SK-N-MC (cell line): ENCODE results near the gene OR11H6.
"Not testable (repeated sequence)": the region's sequence is repeated elsewhere in the genome, so short reads cannot be mapped to it uniquely, and the experiment has no call there.

ENCODE experiments used
- DNase-seq: peaks from one replicate; pipeline ENCODE4 v3.0.0-alpha.2; 2011; ENCODE audit warnings: low read depth, low spot score
- H3K27ac ChIP-seq: fragments of 200-600 bp; sonication (generic); 2 replicates; pipeline ENCODE4 v1.5.1; 2016; ENCODE audit warnings: mixed run types
- H3K36me3 ChIP-seq: fragments of 200-600 bp; sonication (generic); 2 replicates; pipeline ENCODE4 v1.6.1; 2017; ENCODE audit warnings: antibody characterized with exemption, low read length, mixed read lengths; ENCODE audit not compliant: insufficient read depth
- H3K4me3 ChIP-seq: fragments of 200-600 bp; sonication (generic); 2 replicates; pipeline ENCODE4 v1.5.1; 2016
- H3K9ac ChIP-seq: fragments of 200-600 bp; sonication (generic); 2 replicates; pipeline ENCODE4 v1.8.0; 2017; ENCODE audit warnings: mixed run types, mixed read lengths; ENCODE audit not compliant: insufficient read length
- H3K9me3 ChIP-seq: fragments of 200-600 bp; sonication (generic); 2 replicates; pipeline ENCODE4 v1.6.1; 2017; ENCODE audit warnings: low read depth, mild to moderate bottlenecking, antibody characterized with exemption, low read length, moderate library complexity, mixed read lengths
- EZH2 ChIP-seq: fragments of 200-600 bp; sonication (generic); IDR thresholded peaks from one replicate; pipeline ENCODE4 v1.6.1; 2017; ENCODE audit warnings: antibody characterized with exemption
- FOXP2 ChIP-seq: optimal IDR thresholded peaks from 2 replicates; pipeline ENCODE3; 2011; ENCODE audit warnings: mild to moderate bottlenecking, moderate library complexity; ENCODE audit not compliant: insufficient read depth; ENCODE audit errors: extremely low read length, control extremely low read depth
- POLR2AphosphoS5 ChIP-seq: IDR thresholded peaks from 2 replicates; pipeline ENCODE4 v1.6.1; 2012; ENCODE audit warnings: mild to moderate bottlenecking, low read depth, low read length, borderline replicate concordance

The OR11H6 gene

DNA sequence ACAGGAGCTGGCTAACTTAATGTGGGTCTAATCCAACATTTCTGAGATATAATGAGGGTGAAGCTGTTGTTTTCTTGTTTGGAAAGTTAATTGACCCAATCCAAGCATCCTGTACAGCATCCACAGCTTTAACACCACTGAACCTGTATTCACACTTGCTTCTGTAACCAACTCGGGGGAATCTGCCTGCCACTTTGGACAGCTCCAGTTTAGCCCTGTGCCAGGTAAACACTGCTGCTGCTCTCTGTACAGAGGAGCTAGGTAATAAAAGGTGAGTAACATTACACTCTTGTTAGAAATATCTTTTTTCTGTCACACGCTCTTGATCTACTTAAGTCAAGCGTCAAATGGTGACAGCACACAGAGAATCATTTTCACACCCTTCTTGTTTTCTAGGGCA is 32.1 kb upstream of the OR11H6 start:
- H3K36me3 ChIP-seq = no peaks in the 10 kb centered on the region
- H3K27ac ChIP-seq = no peak overlapping the region
- no peak overlapping the region for H3K4me3 ChIP-seq
- DNase-seq = no peak
- no peak overlapping the region for H3K9ac ChIP-seq
- no peaks in the 10 kb centered on the region for H3K9me3 ChIP-seq
- no peak for TF ChIP-seq POLR2AphosphoS5
- TF ChIP-seq EZH2 = no peak
- no peak for TF ChIP-seq FOXP2

DNA sequence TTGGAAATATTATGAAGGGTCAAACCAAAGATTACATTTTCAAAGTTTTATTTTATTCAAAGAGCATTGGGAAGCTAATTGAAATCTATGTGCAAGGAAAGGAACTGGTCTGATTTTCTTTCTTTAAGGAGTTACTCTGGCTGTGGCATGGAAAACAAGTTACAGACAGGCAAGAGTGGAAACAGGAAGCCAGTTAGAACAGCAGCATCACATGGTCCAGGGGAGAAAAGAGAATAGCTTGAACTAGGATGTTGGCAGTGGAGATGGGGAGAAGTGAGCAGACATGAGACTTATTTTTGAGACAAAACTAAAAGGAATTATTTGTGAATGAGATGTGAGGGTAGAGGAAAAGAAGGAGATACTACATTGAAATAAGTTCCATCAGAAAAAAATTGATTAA is 29.4 kb upstream of the OR11H6 start:
- Histone ChIP-seq H3K9me3 (no peaks in the 10 kb centered on the region), H3K9ac (no peak overlapping the region), H3K36me3 (no peaks in the 10 kb centered on the region), H3K27ac (no peak overlapping the region), H3K4me3 (no peak overlapping the region)
- no peak for DNase-seq
- no peak for TF ChIP-seq FOXP2
- TF ChIP-seq POLR2AphosphoS5 = no peak
- TF ChIP-seq EZH2 = no peak

DNA sequence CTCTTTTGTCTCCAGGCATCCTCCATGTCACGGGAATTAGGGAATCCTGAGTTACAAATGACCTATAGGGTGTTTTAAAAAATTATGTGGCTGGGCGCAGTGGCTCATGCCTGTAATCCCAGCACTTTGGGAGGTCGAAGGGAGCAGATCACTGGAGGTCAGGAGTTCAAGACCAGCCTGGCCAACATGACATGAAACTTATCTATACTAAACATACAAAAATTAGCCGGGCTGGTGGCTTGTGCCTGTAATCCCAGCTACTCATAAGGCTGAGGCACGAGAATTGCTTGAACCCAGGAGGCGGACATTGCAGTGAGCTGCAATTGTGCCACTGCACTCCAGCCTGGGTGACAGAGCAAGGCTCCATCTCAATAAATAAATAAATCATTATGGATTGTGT is 28.3 kb upstream of the OR11H6 start:
- not testable (repeated sequence) for H3K4me3 ChIP-seq, H3K36me3 ChIP-seq, DNase-seq, H3K9ac ChIP-seq, H3K27ac ChIP-seq, H3K9me3 ChIP-seq

DNA sequence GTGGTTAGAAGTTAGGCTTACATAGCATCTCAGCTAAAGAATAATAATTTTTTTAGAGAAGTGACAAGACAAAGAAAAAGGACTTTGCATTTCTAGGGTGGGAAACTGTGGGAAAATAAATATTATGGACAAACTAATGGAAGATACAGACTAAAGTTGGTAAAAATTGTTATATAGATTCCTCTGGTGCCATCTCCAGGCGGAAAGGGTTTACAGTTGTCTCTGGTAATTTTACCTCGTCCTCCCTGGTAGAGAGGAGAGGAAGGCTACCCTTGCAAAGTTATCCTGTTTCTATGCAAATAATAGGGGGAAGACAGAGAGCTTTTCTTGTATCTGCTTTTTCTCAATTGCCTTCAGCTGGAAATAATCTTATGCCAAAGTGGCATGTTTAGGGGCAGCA is 27.6 kb upstream of the OR11H6 start:
- H3K4me3 ChIP-seq = no peak overlapping the region
- no peak for TF ChIP-seq EZH2
- TF ChIP-seq FOXP2 = no peak
- TF ChIP-seq POLR2AphosphoS5 = no peak
- H3K9ac ChIP-seq = no peak overlapping the region
- H3K9me3 ChIP-seq = no peaks in the 10 kb centered on the region
- no peak overlapping the region for H3K27ac ChIP-seq
- no peak for DNase-seq
- no peaks in the 10 kb centered on the region for H3K36me3 ChIP-seq

DNA sequence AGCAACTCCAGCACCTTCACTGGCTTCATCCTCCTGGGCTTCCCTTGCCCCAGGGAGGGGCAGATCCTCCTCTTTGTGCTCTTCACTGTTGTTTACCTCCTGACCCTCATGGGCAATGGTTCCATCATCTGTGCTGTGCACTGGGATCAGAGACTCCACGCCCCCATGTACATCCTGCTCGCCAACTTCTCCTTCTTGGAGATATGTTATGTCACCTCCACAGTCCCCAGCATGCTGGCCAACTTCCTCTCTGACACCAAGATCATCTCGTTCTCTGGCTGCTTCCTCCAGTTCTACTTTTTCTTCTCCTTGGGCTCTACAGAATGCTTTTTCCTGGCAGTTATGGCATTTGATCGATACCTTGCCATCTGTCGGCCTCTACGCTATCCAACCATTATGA is 26.1 kb upstream of the OR11H6 start:
- Histone ChIP-seq H3K36me3 (no peaks in the 10 kb centered on the region), H3K27ac (no peak overlapping the region), H3K4me3 (no peak overlapping the region), H3K9ac (no peak overlapping the region), H3K9me3 (no peaks in the 10 kb centered on the region)
- no peak for DNase-seq
- no peak for TF ChIP-seq FOXP2
- TF ChIP-seq POLR2AphosphoS5 = no peak

DNA sequence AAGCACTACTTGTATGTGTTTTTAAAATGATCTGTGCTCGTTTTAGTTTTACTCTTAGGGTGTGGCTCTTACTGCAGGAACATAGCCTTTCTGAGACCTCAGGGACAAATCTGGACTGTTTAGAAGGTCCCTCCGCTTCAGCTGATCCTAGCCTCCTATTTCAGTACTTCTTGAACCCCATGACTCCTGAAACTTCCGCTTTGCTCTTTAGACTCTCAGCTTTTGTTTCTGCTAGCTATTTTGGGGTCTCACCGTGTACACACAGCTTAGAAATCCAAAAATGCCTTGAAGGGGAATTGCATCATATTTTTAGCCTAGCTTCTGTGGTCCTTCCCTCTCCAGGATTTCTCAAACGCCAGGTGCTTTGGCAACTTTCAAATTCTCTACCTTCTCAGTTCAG is 24.5 kb upstream of the OR11H6 start:
- no peak overlapping the region for H3K27ac ChIP-seq
- H3K9me3 ChIP-seq = no peaks in the 10 kb centered on the region
- DNase-seq = no peak

DNA sequence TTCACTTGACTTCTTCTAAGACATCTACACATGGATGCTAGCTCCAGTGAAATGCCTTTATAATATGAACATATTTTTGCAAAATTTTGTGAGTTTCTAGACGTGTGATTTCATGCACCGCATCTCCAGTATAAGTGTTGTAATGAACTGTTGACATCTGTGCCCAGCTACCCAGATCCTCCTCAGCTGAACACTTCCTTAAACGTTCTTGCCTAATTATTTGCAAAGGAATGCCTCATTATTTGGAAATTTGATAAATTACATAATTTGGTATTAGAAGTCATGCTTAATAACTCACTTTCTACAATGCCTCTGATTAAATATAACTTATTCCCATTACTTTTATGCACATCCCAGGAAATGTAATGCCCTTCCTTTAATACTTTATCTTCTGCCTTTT is 18.8 kb upstream of the OR11H6 start:
- Histone ChIP-seq H3K4me3 (no peak overlapping the region), H3K36me3 (no peaks in the 10 kb centered on the region), H3K9ac (no peak overlapping the region), H3K9me3 (no peaks in the 10 kb centered on the region), H3K27ac (no peak overlapping the region)
- DNase-seq = no peak
- TF ChIP-seq EZH2 (no peak), POLR2AphosphoS5 (no peak), FOXP2 (no peak)

More for the DNA sequence above, 24.5 kb upstream of the OR11H6 start:
- TF ChIP-seq EZH2 (no peak), FOXP2 (no peak), POLR2AphosphoS5 (no peak)
- H3K4me3 ChIP-seq = no peak overlapping the region
- H3K9ac ChIP-seq = no peak overlapping the region
- H3K36me3 ChIP-seq = no peaks in the 10 kb centered on the region

DNA sequence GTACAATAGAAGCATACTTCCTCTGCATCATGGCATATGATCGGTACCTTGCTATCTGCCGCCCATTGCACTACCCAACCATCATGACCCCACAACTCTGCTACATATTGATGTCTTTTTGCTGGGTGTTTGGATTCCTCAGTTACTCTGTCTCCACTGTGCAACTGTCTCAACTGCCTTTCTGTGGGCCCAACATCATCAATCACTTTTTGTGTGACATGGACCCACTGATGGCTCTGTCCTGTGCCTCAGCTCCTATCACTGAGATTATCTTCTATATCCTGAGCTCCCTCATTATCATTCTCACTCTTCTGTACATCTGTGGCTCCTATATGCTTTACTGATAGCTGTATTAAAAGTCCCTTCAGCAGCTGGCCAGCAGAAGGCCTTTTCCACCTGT is 13.9 kb upstream of the OR11H6 start:
- no peak for TF ChIP-seq FOXP2
- TF ChIP-seq EZH2 = no peak
- no peak for TF ChIP-seq POLR2AphosphoS5
- no peaks in the 10 kb centered on the region for H3K36me3 ChIP-seq
- H3K9me3 ChIP-seq = no peaks in the 10 kb centered on the region
- H3K27ac ChIP-seq = no peak overlapping the region
- no peak for DNase-seq
- H3K4me3 ChIP-seq = no peak overlapping the region
- no peak overlapping the region for H3K9ac ChIP-seq

DNA sequence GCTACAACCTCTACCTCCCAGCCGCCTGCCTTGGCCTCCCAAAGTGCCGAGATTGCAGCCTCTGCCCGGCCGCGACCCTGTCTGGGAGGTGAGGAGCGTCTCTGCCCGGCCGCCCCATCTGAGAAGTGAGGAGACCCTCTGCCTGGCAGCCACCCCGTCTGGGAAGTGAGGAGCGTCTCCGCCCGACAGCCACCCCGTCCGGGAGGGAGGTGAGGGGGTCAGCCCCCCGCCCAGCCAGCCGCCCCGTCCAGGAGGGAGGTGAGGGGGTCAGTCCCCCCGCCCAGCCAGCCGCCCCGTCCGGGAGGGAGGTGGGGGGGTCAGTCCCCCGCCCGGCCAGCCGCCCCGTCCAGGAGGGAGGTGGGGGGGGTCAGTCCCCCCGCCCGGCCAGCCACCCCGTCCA is 11.1 kb upstream of the OR11H6 start:
- not testable (repeated sequence) for H3K27ac ChIP-seq, H3K4me3 ChIP-seq, DNase-seq, H3K9me3 ChIP-seq, H3K36me3 ChIP-seq, H3K9ac ChIP-seq

DNA sequence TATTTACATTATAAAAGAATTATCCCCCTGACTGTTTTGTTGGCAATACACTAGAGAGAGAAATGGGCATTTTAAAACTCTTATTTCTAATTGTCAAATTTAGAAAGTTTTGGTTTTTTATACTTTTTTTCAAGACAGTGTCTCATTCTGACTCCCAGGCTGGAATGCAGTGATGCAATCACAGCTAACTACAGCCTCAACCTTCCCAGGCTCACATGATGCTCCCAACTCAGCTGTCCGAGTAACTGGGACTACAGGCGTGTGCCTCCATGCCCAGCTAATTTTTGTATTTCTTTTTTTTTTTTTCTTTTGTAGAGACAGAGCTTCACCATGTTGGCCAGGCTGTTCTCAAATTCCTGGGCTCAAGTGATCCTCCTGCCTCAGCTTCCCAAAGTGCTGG is 8.3 kb upstream of the OR11H6 start:
- no peaks in the 10 kb centered on the region for H3K36me3 ChIP-seq
- H3K9ac ChIP-seq = no peak overlapping the region
- TF ChIP-seq POLR2AphosphoS5 = no peak
- TF ChIP-seq EZH2 = no peak
- TF ChIP-seq FOXP2 = no peak
- DNase-seq = no peak
- H3K4me3 ChIP-seq = no peak overlapping the region
- no peaks in the 10 kb centered on the region for H3K9me3 ChIP-seq
- no peak overlapping the region for H3K27ac ChIP-seq
